SK-N-SH treated with all-trans-retinoic acid at 6 μM for 48 hours (cell line): Measurements from ENCODE around the gene PUS3.

Experiments
- ATAC-seq: fragments of 200-7000 bp; cut with Tn5 transposase; 3 replicates; pipeline ENCODE4 v1.9.1; 2020; ENCODE audit warnings: mild to moderate bottlenecking, moderate library complexity
- ARNTL ChIP-seq: fragments of 450-650 bp; formaldehyde crosslinking; IDR thresholded peaks from 2 replicates; pipeline ENCODE4 v1.5.0; 2020; ENCODE audit warnings: low read depth, mild to moderate bottlenecking, moderate library complexity, borderline replicate concordance
- BACH2 ChIP-seq: fragments of 250-450 bp; sonication (Bioruptor Pico); IDR thresholded peaks from 2 replicates; pipeline ENCODE4 v1.9.0; 2021; ENCODE audit warnings: mild to moderate bottlenecking, borderline replicate concordance
- CREB5 ChIP-seq: fragments of 250-450 bp; sonication (Bioruptor Pico); IDR thresholded peaks from 2 replicates; pipeline ENCODE4 v1.5.1; 2020; ENCODE audit warnings: low read depth, mild to moderate bottlenecking, moderate library complexity
- CSDC2 ChIP-seq: fragments of 250-450 bp; sonication (Bioruptor Pico); IDR thresholded peaks from 2 replicates; pipeline ENCODE4 v1.5.0; 2020; ENCODE audit warnings: mild to moderate bottlenecking, moderate library complexity
- CSRNP3 ChIP-seq: fragments of 250-450 bp; sonication (Bioruptor Pico); IDR thresholded peaks from 2 replicates; pipeline ENCODE4 v1.5.1; 2021; ENCODE audit warnings: mild to moderate bottlenecking, moderate library complexity
- GLIS3 ChIP-seq: fragments of 250-450 bp; sonication (Bioruptor Pico); IDR thresholded peaks from 2 replicates; pipeline ENCODE4 v1.5.0; 2020; ENCODE audit warnings: mild to moderate bottlenecking, moderate library complexity
- OSR1 ChIP-seq: fragments of 250-450 bp; sonication (Bioruptor Pico); IDR thresholded peaks from 2 replicates; pipeline ENCODE4 v1.8.0; 2022; ENCODE audit warnings: moderate library complexity, mild to moderate bottlenecking, inconsistent platforms
- PATZ1 ChIP-seq: fragments of 250-450 bp; sonication (Bioruptor Pico); IDR thresholded peaks from 2 replicates; pipeline ENCODE4 v1.8.0; 2020; ENCODE audit warnings: mild to moderate bottlenecking, moderate library complexity, borderline replicate concordance
- POU6F1 ChIP-seq: fragments of 250-450 bp; sonication (Bioruptor Pico); IDR thresholded peaks from 2 replicates; pipeline ENCODE4 v1.8.0; 2021; ENCODE audit warnings: low read depth, mild to moderate bottlenecking, moderate library complexity, borderline replicate concordance
- PPARA ChIP-seq: fragments of 250-450 bp; sonication (Bioruptor Pico); IDR thresholded peaks from 2 replicates; pipeline ENCODE4 v1.5.0; 2020; ENCODE audit warnings: mild to moderate bottlenecking, borderline replicate concordance
- RARB ChIP-seq: fragments of 250-450 bp; sonication (Bioruptor Pico); IDR thresholded peaks from 2 replicates; pipeline ENCODE4 v1.8.0; 2021; ENCODE audit warnings: mild to moderate bottlenecking, moderate library complexity
- SNAI2 ChIP-seq: fragments of 250-450 bp; sonication (Bioruptor Pico); IDR thresholded peaks from 2 replicates; pipeline ENCODE4 v1.5.0; 2020; ENCODE audit warnings: mild to moderate bottlenecking, moderate library complexity
- TCF4 ChIP-seq: fragments of 250-450 bp; sonication (Bioruptor Pico); IDR thresholded peaks from 2 replicates; pipeline ENCODE4 v1.8.0; 2021; ENCODE audit warnings: mild to moderate bottlenecking, moderate library complexity, borderline replicate concordance
- TOX ChIP-seq: fragments of 250-450 bp; sonication (Bioruptor Pico); IDR thresholded peaks from 2 replicates; pipeline ENCODE4 v1.8.0; 2021; ENCODE audit warnings: mild to moderate bottlenecking, moderate library complexity, borderline replicate concordance
- TSHZ2 ChIP-seq: fragments of 250-450 bp; sonication (Bioruptor Pico); IDR thresholded peaks from 2 replicates; pipeline ENCODE4 v1.5.0; 2020; ENCODE audit warnings: mild to moderate bottlenecking, moderate library complexity
- ZC3H10 ChIP-seq: fragments of 250-450 bp; sonication (Bioruptor Pico); IDR thresholded peaks from 2 replicates; pipeline ENCODE4 v1.5.1; 2021; ENCODE audit warnings: mild to moderate bottlenecking, moderate library complexity
- ZFP3 ChIP-seq: fragments of 250-450 bp; sonication (Bioruptor Pico); IDR thresholded peaks from 2 replicates; pipeline ENCODE4 v1.5.0; 2020; ENCODE audit warnings: mild to moderate bottlenecking, moderate library complexity
- ZFP30 ChIP-seq: fragments of 450-650 bp; formaldehyde crosslinking; IDR thresholded peaks from 2 replicates; pipeline ENCODE4 v1.5.0; 2022; ENCODE audit warnings: mild to moderate bottlenecking, moderate library complexity
- ZNF565 ChIP-seq: fragments of 450-650 bp; formaldehyde crosslinking; conservative IDR thresholded peaks from 2 replicates; pipeline ENCODE4 v1.5.0; 2020; ENCODE audit warnings: low read depth, mild to moderate bottlenecking, moderate library complexity
- ZNF70 ChIP-seq: fragments of 450-650 bp; formaldehyde crosslinking; IDR thresholded peaks from 2 replicates; pipeline ENCODE4 v1.5.0; 2020; ENCODE audit warnings: mild to moderate bottlenecking, moderate library complexity
- ZNF8 ChIP-seq: fragments of 450-650 bp; formaldehyde crosslinking; IDR thresholded peaks from 2 replicates; pipeline ENCODE4 v1.5.0; 2020; ENCODE audit warnings: mild to moderate bottlenecking, moderate library complexity

Gene PUS3

GRCh38 chr11:125926682-125927081 is 23.7 kb upstream of the PUS3 start (continued):
- TF ChIP-seq TCF4: no peak

GRCh38 chr11:125925804-125926203 is 22.8 kb upstream of the PUS3 start:
- ATAC-seq: no peak
- TF ChIP-seq RARB (CRISPR knock-in tag): no peak
- no peak for TF ChIP-seq CSRNP3 (CRISPR knock-in tag)
- TF ChIP-seq CSDC2: no peak
- no peak for TF ChIP-seq ZC3H10
- no peak for TF ChIP-seq PATZ1 (CRISPR knock-in tag)
- TF ChIP-seq ZFP3 (CRISPR knock-in tag): no peak
- no peak for TF ChIP-seq TOX (CRISPR knock-in tag)
- TF ChIP-seq ZNF8: no peak
- no peak for TF ChIP-seq ZNF70 (CRISPR knock-in tag)
- no peak for TF ChIP-seq POU6F1 (CRISPR knock-in tag)
- TF ChIP-seq ZFP30: no peak
- TF ChIP-seq SNAI2 (CRISPR knock-in tag): no peak
- TF ChIP-seq, all 23 proteins: peak for 0

- no peak; the same call in 2 of the 3 replicates for ATAC-seq
- no peak for TF ChIP-seq ZFP3 (CRISPR knock-in tag)
- no peak for TF ChIP-seq CSDC2
- no peak for TF ChIP-seq ZFP30
- TF ChIP-seq TSHZ2: no peak
- TF ChIP-seq CREB5 (CRISPR knock-in tag): no peak
- no peak for TF ChIP-seq RARB (CRISPR knock-in tag)
- TF ChIP-seq BACH2: no peak
- TF ChIP-seq TOX (CRISPR knock-in tag): no peak
- no peak for TF ChIP-seq ARNTL (CRISPR knock-in tag)
- no peak for TF ChIP-seq OSR1 (CRISPR knock-in tag)
- no peak for TF ChIP-seq PPARA (CRISPR knock-in tag)
- TF ChIP-seq GLIS3 (CRISPR knock-in tag): no peak
- TF ChIP-seq TCF4: no peak
- no peak for TF ChIP-seq ZNF565
- TF ChIP-seq POU6F1 (CRISPR knock-in tag): no peak
- no peak for TF ChIP-seq ZNF8
- TF ChIP-seq CSRNP3 (CRISPR knock-in tag): no peak
- no peak for TF ChIP-seq PATZ1 (CRISPR knock-in tag)
Measured at GRCh38 chr11:125925247-125925740, 22.3 kb upstream of the PUS3 start.
